ENCODE measurements around the gene SLAMF6. TPM values are rescaled to one million over a fixed set of nuclear protein-coding genes. Genes with fewer than 3 reads are reported as not detected.
"Not testable (repeated sequence)": the region's sequence is repeated elsewhere in the genome, so short reads cannot be mapped to it uniquely, and the experiment has no call there.

SLAMF6 gene
- total and polyA plus RNA-seq, 2 donors (not counting 1 experiment from before 2014, with no cell fraction given), result not detected

- DNase-seq (ENCODE audit: low read depth in 2 of 2); H3K27ac ChIP-seq (ENCODE audit: insufficient read depth, low read length); H3K4me3 ChIP-seq (replicated peaks in 1 of 4; ENCODE audit: control extremely low read depth in 1 of 4, insufficient read depth in 1 of 4, low read depth in 3 of 4, low read length in 4 of 4); H2AFZ ChIP-seq (ENCODE audit: low read length); H3K4me1 ChIP-seq (ENCODE audit: control insufficient read depth, extremely low read depth, insufficient read depth, low read length); H3K79me2 ChIP-seq (ENCODE audit: control insufficient read depth, insufficient read depth, low read length); H3K4me2 ChIP-seq (ENCODE audit: extremely low read depth, insufficient read depth, low read length); H4K20me1 ChIP-seq (ENCODE audit: control insufficient read depth, extremely low read depth, insufficient read depth, low read length); H3K36me3 ChIP-seq (ENCODE audit: control insufficient read depth, insufficient read depth, low read length); H3K9me3 ChIP-seq (ENCODE audit: control insufficient read depth, insufficient read depth, low read depth, low read length); H3K9ac ChIP-seq (ENCODE audit: insufficient read depth, low read length); H3K27me3 ChIP-seq (ENCODE audit: control insufficient read depth, insufficient read depth, low read length): not testable (repeated sequence)
Observed at GRCh38 chr1:160562745-160563144, 39.7 kb upstream of the SLAMF6 start.

GRCh38 chr1:160560806-160561205 is 37.8 kb upstream of the SLAMF6 start:
- Histone ChIP-seq H3K9me3 (ENCODE audit: control insufficient read depth, insufficient read depth, low read depth, low read length) (no peaks in the 10 kb centered on the region), H3K27ac (ENCODE audit: insufficient read depth, low read length) (no peak overlapping the region), H3K9ac (ENCODE audit: insufficient read depth, low read length) (no peak overlapping the region), H3K79me2 (ENCODE audit: control insufficient read depth, insufficient read depth, low read length) (no peaks in the 10 kb centered on the region), H3K4me1 (ENCODE audit: control insufficient read depth, extremely low read depth, insufficient read depth, low read length) (no peaks in the 10 kb centered on the region), H3K36me3 (ENCODE audit: control insufficient read depth, insufficient read depth, low read length) (no peaks in the 10 kb centered on the region), H2AFZ (ENCODE audit: low read length) (no peak overlapping the region), H3K27me3 (ENCODE audit: control insufficient read depth, insufficient read depth, low read length) (no peaks in the 10 kb centered on the region), H4K20me1 (ENCODE audit: control insufficient read depth, extremely low read depth, insufficient read depth, low read length) (no peaks in the 10 kb centered on the region), H3K4me3 (replicated peaks in 1 of 4; ENCODE audit: control extremely low read depth in 1 of 4, insufficient read depth in 1 of 4, low read depth in 3 of 4, low read length in 4 of 4) (no peak overlapping the region), H3K4me2 (ENCODE audit: extremely low read depth, insufficient read depth, low read length) (no peak overlapping the region)
- no peak for DNase-seq (ENCODE audit: low read depth in 2 of 2)
- no peak for TF ChIP-seq EZH2 (IDR thresholded peaks at IDR 0.05; ENCODE audit: low read length, missing control alignments)
- TF ChIP-seq CTCF (conservative IDR thresholded peaks at IDR 0.05 in 1 of 2, IDR thresholded peaks at IDR 0.05 in 1 of 2; ENCODE audit: low read depth in 1 of 2, low read length in 2 of 2), result no peak

- no peaks in the 10 kb centered on the region for H3K79me2 ChIP-seq (ENCODE audit: control insufficient read depth, insufficient read depth, low read length)
- no peak for TF ChIP-seq EZH2 (IDR thresholded peaks at IDR 0.05; ENCODE audit: low read length, missing control alignments)
- no peak for TF ChIP-seq CTCF (conservative IDR thresholded peaks at IDR 0.05 in 1 of 2, IDR thresholded peaks at IDR 0.05 in 1 of 2; ENCODE audit: low read depth in 1 of 2, low read length in 2 of 2)
- H2AFZ ChIP-seq (ENCODE audit: low read length), result no peak overlapping the region
- H3K27me3 ChIP-seq (ENCODE audit: control insufficient read depth, insufficient read depth, low read length), result no peaks in the 10 kb centered on the region
- H3K9me3 ChIP-seq (ENCODE audit: control insufficient read depth, insufficient read depth, low read depth, low read length), result no peaks in the 10 kb centered on the region
- no peak overlapping the region for H3K9ac ChIP-seq (ENCODE audit: insufficient read depth, low read length)
- H3K36me3 ChIP-seq (ENCODE audit: control insufficient read depth, insufficient read depth, low read length), result no peaks in the 10 kb centered on the region
- H3K27ac ChIP-seq (ENCODE audit: insufficient read depth, low read length), result no peak overlapping the region
- no peak for DNase-seq (ENCODE audit: low read depth in 2 of 2)
- no peak overlapping the region for H3K4me2 ChIP-seq (ENCODE audit: extremely low read depth, insufficient read depth, low read length)
- H4K20me1 ChIP-seq (ENCODE audit: control insufficient read depth, extremely low read depth, insufficient read depth, low read length), result no peaks in the 10 kb centered on the region
- no peaks in the 10 kb centered on the region for H3K4me1 ChIP-seq (ENCODE audit: control insufficient read depth, extremely low read depth, insufficient read depth, low read length)
- H3K4me3 ChIP-seq (replicated peaks in 1 of 4; ENCODE audit: control extremely low read depth in 1 of 4, insufficient read depth in 1 of 4, low read depth in 3 of 4, low read length in 4 of 4), result no peak overlapping the region
Observed at GRCh38 chr1:160560045-160560705, 37.1 kb upstream of the SLAMF6 start.

GRCh38 chr1:160559437-160559836 is 36.4 kb upstream of the SLAMF6 start:
- H3K4me2 ChIP-seq (ENCODE audit: extremely low read depth, insufficient read depth, low read length); H3K4me3 ChIP-seq (replicated peaks in 1 of 4; ENCODE audit: control extremely low read depth in 1 of 4, insufficient read depth in 1 of 4, low read depth in 3 of 4, low read length in 4 of 4); H4K20me1 ChIP-seq (ENCODE audit: control insufficient read depth, extremely low read depth, insufficient read depth, low read length); H3K27me3 ChIP-seq (ENCODE audit: control insufficient read depth, insufficient read depth, low read length); H3K9ac ChIP-seq (ENCODE audit: insufficient read depth, low read length); H3K79me2 ChIP-seq (ENCODE audit: control insufficient read depth, insufficient read depth, low read length); H3K4me1 ChIP-seq (ENCODE audit: control insufficient read depth, extremely low read depth, insufficient read depth, low read length); H3K36me3 ChIP-seq (ENCODE audit: control insufficient read depth, insufficient read depth, low read length); H2AFZ ChIP-seq (ENCODE audit: low read length); DNase-seq (ENCODE audit: low read depth in 2 of 2); H3K9me3 ChIP-seq (ENCODE audit: control insufficient read depth, insufficient read depth, low read depth, low read length); H3K27ac ChIP-seq (ENCODE audit: insufficient read depth, low read length): not testable (repeated sequence)
